ENCODE measurements around the gene COPZ1. TPM values are rescaled to one million over a fixed set of nuclear protein-coding genes. Genes with fewer than 3 reads are reported as not detected.
"Not testable (repeated sequence)": the region's sequence is repeated elsewhere in the genome, so short reads cannot be mapped to it uniquely, and the experiment has no call there.

Gene COPZ1
- total and polyA plus RNA-seq, 9 of the 15 experiments (the other 6 are each of a cell fraction or from before 2014, with no cell fraction given) = 137 to 487 (median 233) TPM

- H3K79me2 ChIP-seq (ENCODE audit: control insufficient read depth, insufficient read depth, low read length) = peaks cover 95% of the 10 kb centered on the region
- H2AFZ ChIP-seq (ENCODE audit: low read depth, low read length); FAIRE-seq; H3K9me3 ChIP-seq (replicated peaks; ENCODE audit: control insufficient read depth, insufficient read depth, low read depth, low read length); ATAC-seq; CTCF ChIA-PET (ENCODE audit: low intra/inter-chr PET ratio); in situ Hi-C loops (cut with MboI); H3K9me1 ChIP-seq (ENCODE audit: control insufficient read depth, insufficient read depth, low read length); DNase-seq (ENCODE audit: extremely low read depth in 1 of 4, low spot score in 3 of 4); H3K27me3 ChIP-seq (ENCODE audit: control insufficient read depth in 2 of 2, insufficient read depth in 2 of 2, low read length in 2 of 2); BruUV-seq (replicated peaks); intact Hi-C loops (cut with micrococcal nuclease): not testable (repeated sequence)
- H3K9ac ChIP-seq (ENCODE audit: insufficient read depth in 1 of 2, low read depth in 2 of 2, low read length in 2 of 2) = peak overlapping the region; percentile 77 to 100; a peak in 3 of 4 replicates
- H3K4me3 ChIP-seq = peak overlapping the region; percentile 71
- peaks cover 51% of the 10 kb centered on the region for H4K20me1 ChIP-seq (replicated peaks; ENCODE audit: control insufficient read depth, insufficient read depth, low read length)
- H3K4me1 ChIP-seq (replicated peaks in 1 of 2; ENCODE audit: control insufficient read depth in 2 of 2, insufficient read depth in 2 of 2, low read length in 2 of 2) = peaks cover 8 to 14% of the 10 kb centered on the region in 2 experiments; a peak in 3 of 5 replicates
- peak; percentile 52; the same call in 1 of the 2 replicates for TF ChIP-seq ZNF696 (CRISPR knock-in tag; conservative IDR thresholded peaks at IDR 0.05)
- TF ChIP-seq SUPT5H (IDR thresholded peaks at IDR 0.05) = 0 out of 2 replicates have a peak, but pooled peaks have one; percentile 2
- peak; percentile 39 for TF ChIP-seq CHD1 (IDR thresholded peaks at IDR 0.05; ENCODE audit: low read length)
- TF ChIP-seq ZNF445 (CRISPR knock-in tag; IDR thresholded peaks at IDR 0.05; ENCODE audit: low read depth) = peak; percentile 49; the same call in 1 of the 2 replicates
- POLR2A ChIA-PET = interaction anchor here (0.6 to 3.8 kb wide), 26 partner anchors 11 to 1536 kb away, joined by 3 to 155 read pairs (median 4); partner anchors contain the start of genes COPZ1, NFE2, ORMDL2 and SARNP
- H3K27ac ChIP-seq (ENCODE audit: extremely low read depth, low read depth, low read length) = peak overlapping the region; percentile 99
- H3K36me3 ChIP-seq (ENCODE audit: control insufficient read depth, insufficient read depth, low read length) = peaks cover 78% of the 10 kb centered on the region
- H3K4me2 ChIP-seq (ENCODE audit: insufficient read depth, low read length) = peak overlapping the region; percentile 100
- WGBS (ENCODE audit: insufficient coverage, low coverage, missing lambda C conversion rate) = 0% methylated on average over 4 of the region's 4 CpGs
Measured at GRCh38 chr12:54281694-54282093, 43.2 kb upstream of the COPZ1 start.

- FAIRE-seq = no peak
- in situ Hi-C loops (cut with MboI) = no loop called here
- TF ChIP-seq ADNP (tag; IDR thresholded peaks at IDR 0.05) = no peak
- 0 out of 4 replicates have a peak, but pooled peaks of 1 of the 2 experiments have one; percentile 2 for TF ChIP-seq MNT (conservative IDR thresholded peaks at IDR 0.05)
- TF ChIP-seq EWSR1 (IDR thresholded peaks at IDR 0.05; ENCODE audit: borderline replicate concordance, low read depth, partially characterized antibody) = no peak
- no peak for TF ChIP-seq POLR2H (tag; IDR thresholded peaks at IDR 0.05; ENCODE audit: low read depth)
- 0 out of 2 replicates have a peak, but pooled peaks have one; percentile 41 for TF ChIP-seq NKRF (IDR thresholded peaks at IDR 0.05; ENCODE audit: borderline replicate concordance)
- peak; percentile 53; the same call in 1 of the 2 replicates for TF ChIP-seq NFXL1 (CRISPR knock-in tag; IDR thresholded peaks at IDR 0.05)
Measured at GRCh38 chr12:54282949-54283593, 41.9 kb upstream of the COPZ1 start.

More at GRCh38 chr12:54282949-54283593, 41.9 kb upstream of the COPZ1 start:
- POLR2A ChIA-PET = interaction anchor here (0.6 to 5.3 kb wide), 12 partner anchors 11 to 155 kb away, joined by 3 to 110 read pairs (median 5); partner anchors contain the start of gene COPZ1
- ATAC-seq (no peak), DNase-seq (ENCODE audit: extremely low read depth in 1 of 4, low spot score in 3 of 4) (peak in 2 of 4 experiments; percentile 8 to 61)
- peaks cover 65% of the 10 kb centered on the region for H4K20me1 ChIP-seq (replicated peaks; ENCODE audit: control insufficient read depth, insufficient read depth, low read length)
- CTCF ChIA-PET (ENCODE audit: low intra/inter-chr PET ratio) = no interaction called here
- H3K9me3 ChIP-seq (replicated peaks; ENCODE audit: control insufficient read depth, insufficient read depth, low read depth, low read length) = no peaks in the 10 kb centered on the region
- H3K27me3 ChIP-seq (ENCODE audit: control insufficient read depth in 2 of 2, insufficient read depth in 2 of 2, low read length in 2 of 2) = no peaks in the 10 kb centered on the region
- intact Hi-C loops (cut with micrococcal nuclease) = no loop called here
- peak overlapping the region; percentile 71 for H3K4me3 ChIP-seq
- under 1% methylated on average over 11 of the region's 11 CpGs for WGBS (ENCODE audit: insufficient coverage, low coverage, missing lambda C conversion rate)
- H3K4me1 ChIP-seq (replicated peaks in 1 of 2; ENCODE audit: control insufficient read depth in 2 of 2, insufficient read depth in 2 of 2, low read length in 2 of 2) = peaks cover 4 to 22% of the 10 kb centered on the region in 2 experiments; a peak in 3 of 5 replicates
- peak overlapping the region; percentile 86 to 100 for H3K9ac ChIP-seq (ENCODE audit: insufficient read depth in 1 of 2, low read depth in 2 of 2, low read length in 2 of 2)
- H3K79me2 ChIP-seq (ENCODE audit: control insufficient read depth, insufficient read depth, low read length) = peaks cover 95% of the 10 kb centered on the region
- no TSS peak for BruUV-seq (replicated peaks)
- H3K36me3 ChIP-seq (ENCODE audit: control insufficient read depth, insufficient read depth, low read length) = peaks cover 86% of the 10 kb centered on the region
- no peak overlapping the region for H2AFZ ChIP-seq (ENCODE audit: low read depth, low read length)
- H3K27ac ChIP-seq (ENCODE audit: extremely low read depth, low read depth, low read length) = peak overlapping the region; percentile 99
- H3K9me1 ChIP-seq (ENCODE audit: control insufficient read depth, insufficient read depth, low read length) = no peaks in the 10 kb centered on the region
- H3K4me2 ChIP-seq (ENCODE audit: insufficient read depth, low read length) = peak overlapping the region; percentile 100
